PC-3 (cell line): Measurements from ENCODE around the gene PFKFB2. TPM values are rescaled to one million over a fixed set of nuclear protein-coding genes. Genes with fewer than 3 reads are reported as not detected.

Experiments used
- ATAC-seq: fragments of 200-7000 bp; cut with Tn5 transposase; 2 replicates; pipeline ENCODE4 v1.9.1; 2020; ENCODE audit warnings: mild to moderate bottlenecking, moderate library complexity
- BruUV-seq: library from RNA; stranded (reverse); fragments of 400-500 nt; replicated peaks from 2 replicates; lab custom pipeline; 2021; lab: Mats Ljungman, UMichigan
- CTCF ChIA-PET: fragments of 300-600 bp; sonication (Branson Sonifier 250); formaldehyde crosslinking; loops from one replicate; lab custom pipeline; 2022; ENCODE audit warnings: antibody characterized with exemption; lab: Charles Lee
- POLR2A ChIA-PET: fragments of 300-600 bp; sonication (Branson Sonifier 250); formaldehyde crosslinking; loops from one replicate; lab custom pipeline; 2022; ENCODE audit warnings: antibody characterized with exemption; ENCODE audit not compliant: unreplicated experiment; lab: Charles Lee
- DNase-seq: peaks from one replicate; pipeline ENCODE4 v3.0.0-alpha.2; 2015
- H2AFZ ChIP-seq: fragments of 300-600 bp; sonication (generic); 2 replicates; pipeline ENCODE4 v1.6.0; 2016; ENCODE audit warnings: antibody characterized with exemption, low read length
- H3F3A ChIP-seq: fragments of 300-600 bp; sonication (generic); one replicate; pipeline ENCODE4 v1.6.0; 2017; ENCODE audit warnings: antibody characterized with exemption, low read length, control low read depth, mild to moderate bottlenecking; ENCODE audit not compliant: unreplicated experiment
- H3K27ac ChIP-seq: fragments of 300-600 bp; sonication (generic); 2 replicates; pipeline ENCODE4 v1.5.1; 2016; ENCODE audit warnings: mild to moderate bottlenecking, low read length
- H3K27me3 ChIP-seq: fragments of 300-600 bp; sonication (generic); 2 replicates; pipeline ENCODE4 v1.6.1; 2016; ENCODE audit warnings: low read length, mixed read lengths
- H3K36me3 ChIP-seq: fragments of 300-600 bp; sonication (generic); 2 replicates; pipeline ENCODE4 v1.6.1; 2016; ENCODE audit warnings: low read depth, mixed run types, low read length, mixed read lengths
- H3K4me1 ChIP-seq: fragments of 300-600 bp; sonication (generic); 2 replicates; pipeline ENCODE4 v1.5.1; 2016; ENCODE audit warnings: low read length; ENCODE audit not compliant: insufficient read depth
- H3K4me2 ChIP-seq: fragments of 300-600 bp; sonication (generic); 2 replicates; pipeline ENCODE4 v1.6.0; 2016; ENCODE audit warnings: low read length
- H3K4me3 ChIP-seq: fragments of 300-600 bp; sonication (generic); 2 replicates; pipeline ENCODE4 v1.5.1; 2016; ENCODE audit warnings: mild to moderate bottlenecking, low read length, mixed read lengths
- H3K79me2 ChIP-seq: fragments of 300-600 bp; sonication (generic); 2 replicates; pipeline ENCODE4 v1.6.1; 2017; ENCODE audit warnings: low read length, mixed read lengths
- H3K9ac ChIP-seq: fragments of 300-600 bp; sonication (generic); 2 replicates; pipeline ENCODE4 v1.6.0; 2016; ENCODE audit warnings: mild to moderate bottlenecking, low read length
- H3K9me2 ChIP-seq: fragments of 300-600 bp; sonication (generic); replicated peaks from 2 replicates; pipeline ENCODE4 v1.6.1; 2016; ENCODE audit warnings: mixed run types, low read length, mixed read lengths
- H3K9me3 ChIP-seq: fragments of 300-600 bp; sonication (generic); 2 replicates; pipeline ENCODE4 v1.6.1; 2016; ENCODE audit warnings: low read length, mixed read lengths
- H4K20me1 ChIP-seq: fragments of 300-600 bp; sonication (generic); 2 replicates; pipeline ENCODE4 v1.6.1; 2016; ENCODE audit warnings: low read length, mixed read lengths
- CTCF ChIP-seq: fragments of 300-600 bp; sonication (generic); conservative IDR thresholded peaks from 2 replicates; pipeline ENCODE4 v1.5.1; 2017; ENCODE audit warnings: antibody characterized with exemption, low read depth, mild to moderate bottlenecking, low read length
- EZH2 ChIP-seq: fragments of 300-600 bp; sonication (generic); IDR thresholded peaks from one replicate; pipeline ENCODE4 v1.6.1; 2017; ENCODE audit warnings: antibody characterized with exemption, mild to moderate bottlenecking, low read length; ENCODE audit not compliant: unreplicated experiment
- EZH2phosphoT487 ChIP-seq: fragments of 300-600 bp; sonication (generic); IDR thresholded peaks from 2 replicates; pipeline ENCODE4 v1.6.1; 2018; ENCODE audit warnings: mild to moderate bottlenecking, antibody characterized with exemption, low read length, borderline replicate concordance
- intact Hi-C: fragments of 100-400 bp; cut with micrococcal nuclease; formaldehyde crosslinking; loops from 2 replicates; pipeline ENCODE4 v1.9.0; 2023
- total RNA-seq: library from RNA; depleted of rRNA; stranded (reverse); fragments of >200 nt; gene quantifications from 2 replicates; pipeline ENCODE4 v1.2.3, GENCODE V29; 2014

PFKFB2 gene
- total RNA-seq, 1 experiment from 2014 or later = 48.6 TPM

- DNase-seq = no peak
- Histone ChIP-seq H3K9ac (no peak overlapping the region), H3K79me2 (no peaks in the 10 kb centered on the region), H2AFZ (no peak overlapping the region), H4K20me1 (no peaks in the 10 kb centered on the region), H3F3A (no peaks in the 10 kb centered on the region), H3K27me3 (no peaks in the 10 kb centered on the region), H3K9me2 (no peaks in the 10 kb centered on the region), H3K36me3 (peaks cover 70% of the 10 kb centered on the region), H3K4me1 (no peaks in the 10 kb centered on the region), H3K4me3 (no peak overlapping the region), H3K9me3 (no peaks in the 10 kb centered on the region), H3K27ac (no peak overlapping the region), H3K4me2 (no peak overlapping the region)
- intact Hi-C loops = no loop called here
- TF ChIP-seq EZH2 = no peak
- TF ChIP-seq EZH2phosphoT487 = no peak
- no peak for TF ChIP-seq CTCF
- no TSS peak for BruUV-seq
- ChIA-PET POLR2A (no interaction called here), CTCF (no interaction called here)
- ATAC-seq = no peak
These were observed 9.9 kb downstream of the PFKFB2 start for GRCh38 chr1:207063014-207063413.

GRCh38 chr1:207064561-207064960 is 11.5 kb downstream of the PFKFB2 start:
- no peak for TF ChIP-seq EZH2
- no peak for TF ChIP-seq CTCF
- no peak for TF ChIP-seq EZH2phosphoT487
- no peaks in the 10 kb centered on the region for H3K79me2 ChIP-seq
- no peak for ATAC-seq
- no peaks in the 10 kb centered on the region for H3K4me1 ChIP-seq
- no peak overlapping the region for H3K4me3 ChIP-seq
- H3K9me2 ChIP-seq = no peaks in the 10 kb centered on the region
- H3K9ac ChIP-seq = no peak overlapping the region
- H2AFZ ChIP-seq = no peak overlapping the region
- no peaks in the 10 kb centered on the region for H3K27me3 ChIP-seq
- intact Hi-C loops = no loop called here
- no peaks in the 10 kb centered on the region for H4K20me1 ChIP-seq
- no peaks in the 10 kb centered on the region for H3F3A ChIP-seq
- no peak for DNase-seq
- H3K9me3 ChIP-seq = no peaks in the 10 kb centered on the region
- no TSS peak for BruUV-seq
- no peak overlapping the region for H3K27ac ChIP-seq
- no peak overlapping the region for H3K4me2 ChIP-seq
- H3K36me3 ChIP-seq = peaks cover 80% of the 10 kb centered on the region
- CTCF ChIA-PET = no interaction called here
- POLR2A ChIA-PET = no interaction called here

GRCh38 chr1:207067185-207067584 is 14.1 kb downstream of the PFKFB2 start:
- Histone ChIP-seq H3K36me3 (peaks cover 88% of the 10 kb centered on the region), H3F3A (no peaks in the 10 kb centered on the region), H3K9ac (no peak overlapping the region), H4K20me1 (no peaks in the 10 kb centered on the region), H3K27ac (no peak overlapping the region), H3K27me3 (no peaks in the 10 kb centered on the region), H3K4me2 (no peak overlapping the region), H2AFZ (no peak overlapping the region), H3K9me3 (no peaks in the 10 kb centered on the region), H3K4me1 (no peaks in the 10 kb centered on the region), H3K79me2 (no peaks in the 10 kb centered on the region), H3K4me3 (no peak overlapping the region), H3K9me2 (no peaks in the 10 kb centered on the region)
- TF ChIP-seq CTCF (no peak), EZH2 (no peak), EZH2phosphoT487 (no peak)
- POLR2A ChIA-PET = no interaction called here
- ATAC-seq = no peak
- DNase-seq = no peak
- CTCF ChIA-PET = no interaction called here
- BruUV-seq = no TSS peak
- intact Hi-C loops = no loop called here
